ENCODE data around the gene SHKBP1.
"Not testable (repeated sequence)": the region's sequence is repeated elsewhere in the genome, so short reads cannot be mapped to it uniquely, and the experiment has no call there.

Gene SHKBP1

DNA sequence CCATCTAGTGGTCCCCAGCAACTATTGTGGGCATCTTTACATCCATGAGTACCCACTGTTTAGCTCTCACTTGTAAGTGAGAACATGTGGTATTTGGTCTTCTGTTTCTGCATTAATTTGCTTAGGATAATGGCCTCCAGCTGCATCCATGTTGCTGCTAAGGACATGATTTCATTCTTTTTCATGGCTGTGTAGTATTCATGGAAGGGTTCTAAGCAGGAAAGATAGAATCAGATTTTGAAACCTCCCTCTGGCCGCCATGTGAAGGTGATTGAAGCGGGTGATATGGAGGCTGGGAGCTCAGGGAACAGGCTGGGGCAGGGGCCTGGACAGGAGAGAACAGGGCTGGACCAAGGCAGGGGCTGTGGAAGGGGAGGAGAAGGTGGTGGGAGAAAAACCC, 44.6 kb downstream of the SHKBP1 start:
- peak overlapping the region; percentile 44 for H3K27ac Mint-ChIP-seq
- H3K36me3 Mint-ChIP-seq (ENCODE audit: low read depth), result peaks cover 40% of the 10 kb centered on the region

DNA sequence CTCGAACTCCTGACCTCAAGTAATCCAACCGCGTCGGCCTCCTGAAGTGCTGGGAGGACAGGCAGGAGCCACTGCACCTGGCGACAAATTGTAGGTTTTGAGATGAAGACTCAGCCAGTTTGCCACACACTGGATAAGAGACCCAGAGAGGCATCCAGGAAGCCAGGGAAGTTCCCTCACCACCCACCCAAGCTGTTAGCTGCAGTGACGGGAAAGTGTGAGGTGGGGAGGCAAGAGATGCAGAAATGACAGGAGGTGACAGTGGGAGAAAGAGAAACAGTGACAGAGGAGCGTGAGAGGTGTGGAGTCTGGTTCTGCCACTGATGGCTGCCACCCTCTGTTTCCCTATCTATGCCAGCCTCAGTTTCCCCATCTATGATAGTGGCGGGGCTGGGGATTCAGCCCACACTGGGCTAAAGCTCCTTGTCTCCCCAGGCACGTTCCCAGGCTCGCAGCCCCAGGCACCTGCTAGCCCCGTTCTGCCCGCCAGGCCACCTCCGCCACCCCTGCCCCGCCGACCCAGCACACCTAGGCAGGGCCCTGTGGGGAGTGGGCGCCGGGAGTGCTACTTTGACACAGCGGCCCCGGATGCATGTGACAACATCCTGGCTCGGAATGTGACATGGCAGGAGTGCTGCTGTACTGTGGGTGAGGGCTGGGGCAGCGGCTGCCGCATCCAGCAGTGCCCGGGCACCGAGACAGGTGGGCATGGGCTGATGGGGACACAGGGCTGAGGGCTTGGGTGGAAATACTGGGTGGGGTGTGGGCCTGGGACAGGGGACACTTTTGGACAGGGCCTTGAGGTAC, 45.5 kb downstream of the SHKBP1 start:
- Mint-ChIP-seq H3K4me3 (no peak overlapping the region), H3K27ac (no peak overlapping the region), H3K4me1 (peaks cover 28% of the 10 kb centered on the region), H3K36me3 (ENCODE audit: low read depth) (peaks cover 38% of the 10 kb centered on the region), H3K27me3 (no peaks in the 10 kb centered on the region), H3K9me3 (no peaks in the 10 kb centered on the region)
- no peak for ATAC-seq
- DNase-seq, result no peak

More for the DNA sequence above, 44.6 kb downstream of the SHKBP1 start:
- Mint-ChIP-seq H3K4me1 (peaks cover 32% of the 10 kb centered on the region), H3K27me3 (no peaks in the 10 kb centered on the region), H3K4me3 (no peak overlapping the region), H3K9me3 (no peaks in the 10 kb centered on the region)
- ATAC-seq (no peak), DNase-seq (no peak)

DNA sequence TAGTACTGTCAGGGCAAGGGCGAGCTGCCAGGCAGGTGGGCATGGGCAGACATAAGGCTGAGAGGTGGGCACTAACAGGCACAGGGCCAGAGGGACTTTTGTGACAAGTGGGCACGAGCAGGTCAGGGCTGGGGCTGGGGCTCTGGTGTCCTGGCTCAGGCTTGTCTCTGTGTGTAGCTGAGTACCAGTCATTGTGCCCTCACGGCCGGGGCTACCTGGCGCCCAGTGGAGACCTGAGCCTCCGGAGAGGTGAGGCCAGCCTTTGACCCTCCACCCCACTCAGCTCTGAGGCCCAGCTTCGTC, 46.1 kb downstream of the SHKBP1 start:
- Mint-ChIP-seq H3K4me3 (no peak overlapping the region), H3K9me3 (no peaks in the 10 kb centered on the region), H3K27ac (no peak overlapping the region), H3K4me1 (peaks cover 27% of the 10 kb centered on the region), H3K27me3 (no peaks in the 10 kb centered on the region), H3K36me3 (ENCODE audit: low read depth) (peaks cover 40% of the 10 kb centered on the region)
- DNase-seq (no peak), ATAC-seq (no peak)

DNA sequence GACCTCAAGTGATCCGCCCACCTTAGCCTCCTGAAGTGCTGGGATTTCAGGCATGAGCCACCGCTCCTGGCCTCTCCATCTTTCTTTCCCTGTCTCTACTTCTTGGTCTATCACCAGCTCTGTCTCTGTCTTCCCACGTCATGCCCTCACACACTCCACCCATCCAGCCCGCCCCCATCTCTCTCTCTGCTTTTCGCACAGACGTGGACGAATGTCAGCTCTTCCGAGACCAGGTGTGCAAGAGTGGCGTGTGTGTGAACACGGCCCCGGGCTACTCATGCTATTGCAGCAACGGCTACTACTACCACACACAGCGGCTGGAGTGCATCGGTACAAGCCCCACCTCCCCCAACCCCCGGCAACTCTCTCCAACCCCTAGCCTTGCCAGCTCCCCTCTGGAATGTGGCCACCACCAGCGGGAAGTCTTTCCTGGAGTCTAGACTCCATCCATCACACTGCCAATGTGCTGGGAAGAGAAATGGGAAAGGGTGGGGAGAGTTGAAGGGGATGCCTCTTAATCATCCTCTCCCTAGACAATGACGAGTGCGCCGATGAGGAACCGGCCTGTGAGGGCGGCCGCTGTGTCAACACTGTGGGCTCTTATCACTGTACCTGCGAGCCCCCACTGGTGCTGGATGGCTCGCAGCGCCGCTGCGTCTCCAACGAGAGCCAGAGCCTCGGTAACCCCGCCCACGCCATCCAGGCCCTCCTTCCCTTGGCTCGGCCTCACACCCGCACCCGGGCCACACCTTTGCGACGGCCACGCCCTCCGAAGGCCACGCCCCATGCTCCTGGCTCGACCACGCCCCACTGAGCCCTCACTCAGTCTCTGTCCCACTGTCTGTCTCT, 47.0 kb downstream of the SHKBP1 start:
- Mint-ChIP-seq H3K4me1 (peaks cover 24% of the 10 kb centered on the region), H3K9me3 (no peaks in the 10 kb centered on the region), H3K27ac (no peak overlapping the region), H3K27me3 (no peaks in the 10 kb centered on the region), H3K36me3 (ENCODE audit: low read depth) (peaks cover 38% of the 10 kb centered on the region), H3K4me3 (no peak overlapping the region)
- DNase-seq, result peak; percentile 39
- ATAC-seq, result peak; percentile 26

DNA sequence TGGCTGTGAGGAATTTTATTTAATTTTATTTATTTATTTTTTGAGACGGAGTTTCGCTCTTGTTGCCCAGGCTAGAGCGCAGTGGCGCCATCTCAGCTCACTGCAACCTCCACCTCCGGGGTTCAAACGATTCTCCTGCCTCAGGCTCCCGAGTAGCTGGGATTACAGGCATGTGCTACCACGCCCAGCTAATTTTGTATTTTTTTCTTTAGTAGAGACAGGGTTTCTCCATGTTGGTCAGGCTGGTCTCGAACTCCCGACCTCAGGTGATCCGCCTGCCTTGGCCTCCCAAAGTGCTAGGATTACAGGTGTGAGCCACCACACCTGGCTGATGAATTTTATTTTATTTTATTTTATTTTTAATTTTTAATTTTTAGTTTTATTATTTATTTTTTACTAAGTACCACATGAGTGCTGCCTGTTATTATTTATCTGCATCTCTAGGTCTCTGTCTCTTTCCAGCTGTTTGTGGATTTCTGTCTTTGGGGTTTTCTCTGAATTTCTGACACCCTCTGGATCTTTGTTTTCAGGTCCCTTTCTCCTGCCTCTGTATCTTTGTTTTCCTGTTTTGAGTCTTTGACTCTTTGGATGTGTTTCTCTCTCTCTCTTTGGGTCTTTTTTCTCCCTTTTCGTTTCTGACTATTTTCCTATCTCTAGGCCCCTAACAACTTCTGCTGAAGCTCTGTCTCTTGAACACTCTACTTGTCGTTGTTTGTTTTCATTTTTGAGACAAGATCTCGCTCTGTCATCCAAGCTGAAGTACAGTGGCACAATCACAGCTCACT, 47.9 kb downstream of the SHKBP1 start:
- not testable (repeated sequence) for H3K27me3 Mint-ChIP-seq, H3K4me3 Mint-ChIP-seq, DNase-seq, H3K9me3 Mint-ChIP-seq, ATAC-seq
- H3K27ac Mint-ChIP-seq, result peak overlapping the region; percentile 7
- H3K4me1 Mint-ChIP-seq, result peaks cover 19% of the 10 kb centered on the region
- peaks cover 33% of the 10 kb centered on the region for H3K36me3 Mint-ChIP-seq (ENCODE audit: low read depth)

DNA sequence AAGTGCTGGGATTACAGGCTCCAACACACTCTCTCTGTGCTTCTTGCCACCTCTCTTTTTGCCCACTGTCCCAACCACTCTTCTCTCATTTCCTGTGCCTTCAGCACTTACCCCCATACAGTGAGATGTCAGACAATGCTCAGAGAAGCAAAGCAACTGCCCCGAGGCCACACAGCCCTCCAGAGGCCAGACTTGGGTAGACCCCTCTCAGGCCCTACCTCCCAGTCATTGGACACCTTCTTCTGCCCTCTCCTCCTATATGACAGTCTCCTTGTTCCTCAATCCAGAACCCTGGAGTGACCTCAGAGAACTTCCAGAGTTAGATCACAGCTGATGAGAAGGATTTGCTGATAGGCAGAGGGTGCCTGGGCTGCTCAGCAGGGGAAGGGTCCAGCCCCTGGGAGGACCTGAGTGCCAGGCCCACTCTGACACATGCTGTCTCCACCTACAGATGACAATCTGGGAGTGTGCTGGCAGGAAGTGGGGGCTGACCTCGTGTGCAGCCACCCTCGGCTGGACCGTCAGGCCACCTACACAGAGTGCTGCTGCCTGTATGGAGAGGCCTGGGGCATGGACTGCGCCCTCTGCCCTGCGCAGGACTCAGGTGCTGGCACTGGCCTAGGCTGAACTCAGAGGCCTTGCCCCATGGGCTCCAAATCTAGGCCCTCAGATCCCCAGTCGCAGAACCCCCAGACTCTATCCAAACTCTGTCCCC, 48.9 kb downstream of the SHKBP1 start:
- H3K4me1 Mint-ChIP-seq, result peaks cover 18% of the 10 kb centered on the region
- peak overlapping the region; percentile 12 for H3K27ac Mint-ChIP-seq
- no peak for ATAC-seq
- H3K9me3 Mint-ChIP-seq, result no peaks in the 10 kb centered on the region
- no peak for DNase-seq
- H3K27me3 Mint-ChIP-seq, result no peaks in the 10 kb centered on the region
- peaks cover 36% of the 10 kb centered on the region for H3K36me3 Mint-ChIP-seq (ENCODE audit: low read depth)
- H3K4me3 Mint-ChIP-seq, result no peak overlapping the region

DNA sequence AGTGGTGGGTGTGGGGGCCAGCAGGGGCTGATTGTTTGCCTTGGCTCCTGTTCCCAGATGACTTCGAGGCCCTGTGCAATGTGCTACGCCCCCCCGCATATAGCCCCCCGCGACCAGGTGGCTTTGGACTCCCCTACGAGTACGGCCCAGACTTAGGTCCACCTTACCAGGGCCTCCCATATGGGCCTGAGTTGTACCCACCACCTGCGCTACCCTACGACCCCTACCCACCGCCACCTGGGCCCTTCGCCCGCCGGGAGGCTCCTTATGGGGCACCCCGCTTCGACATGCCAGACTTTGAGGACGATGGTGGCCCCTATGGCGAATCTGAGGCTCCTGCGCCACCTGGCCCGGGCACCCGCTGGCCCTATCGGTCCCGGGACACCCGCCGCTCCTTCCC, 50.2 kb downstream of the SHKBP1 start:
- H3K4me1 Mint-ChIP-seq, result peaks cover 13% of the 10 kb centered on the region
- ATAC-seq, result no peak
- DNase-seq, result no peak
- H3K4me3 Mint-ChIP-seq, result no peak overlapping the region
- H3K27ac Mint-ChIP-seq, result no peak overlapping the region
- peaks cover 30% of the 10 kb centered on the region for H3K36me3 Mint-ChIP-seq (ENCODE audit: low read depth)
- no peaks in the 10 kb centered on the region for H3K27me3 Mint-ChIP-seq
- no peaks in the 10 kb centered on the region for H3K9me3 Mint-ChIP-seq

DNA sequence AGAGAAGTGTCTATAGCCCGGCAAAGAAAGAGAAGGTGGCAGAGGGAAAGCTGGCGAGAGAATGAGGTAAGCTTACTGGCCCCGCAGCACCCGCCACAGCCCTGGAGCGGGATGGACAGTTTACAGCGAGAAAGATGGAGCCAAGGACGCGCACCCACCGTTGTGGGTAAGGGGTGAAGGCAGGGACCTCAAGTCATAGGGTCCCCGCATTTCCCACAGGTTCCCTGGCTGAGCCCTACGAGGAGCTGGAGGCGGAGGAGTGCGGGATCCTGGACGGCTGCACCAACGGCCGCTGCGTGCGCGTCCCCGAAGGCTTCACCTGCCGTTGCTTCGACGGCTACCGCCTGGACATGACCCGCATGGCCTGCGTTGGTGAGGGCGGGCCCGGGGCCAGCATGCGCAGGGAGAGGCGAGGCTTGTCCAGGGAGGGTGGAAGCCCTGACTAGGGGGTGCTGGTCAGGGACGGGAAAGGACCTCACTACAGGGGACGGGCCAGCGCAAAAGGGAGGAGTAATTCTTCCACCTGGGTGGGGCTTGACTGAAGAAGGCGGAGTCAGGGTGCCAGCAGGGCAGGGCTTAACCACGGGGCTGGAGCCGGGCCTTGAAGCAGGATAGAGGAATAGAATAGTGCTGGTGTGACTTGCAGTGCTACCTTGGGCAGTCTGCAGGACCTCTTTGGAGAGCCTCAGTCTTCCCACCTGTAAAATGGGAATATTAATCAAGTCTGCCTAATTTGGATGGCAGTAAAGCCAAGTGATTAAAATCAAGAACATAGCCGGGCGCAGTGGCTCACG, 51.0 kb downstream of the SHKBP1 start:
- Mint-ChIP-seq H3K27me3 (no peaks in the 10 kb centered on the region), H3K36me3 (ENCODE audit: low read depth) (peaks cover 28% of the 10 kb centered on the region), H3K27ac (no peak overlapping the region), H3K4me3 (no peak overlapping the region), H3K4me1 (peaks cover 12% of the 10 kb centered on the region), H3K9me3 (no peaks in the 10 kb centered on the region)
- ATAC-seq (peak; percentile 25), DNase-seq (no peak)

DNA sequence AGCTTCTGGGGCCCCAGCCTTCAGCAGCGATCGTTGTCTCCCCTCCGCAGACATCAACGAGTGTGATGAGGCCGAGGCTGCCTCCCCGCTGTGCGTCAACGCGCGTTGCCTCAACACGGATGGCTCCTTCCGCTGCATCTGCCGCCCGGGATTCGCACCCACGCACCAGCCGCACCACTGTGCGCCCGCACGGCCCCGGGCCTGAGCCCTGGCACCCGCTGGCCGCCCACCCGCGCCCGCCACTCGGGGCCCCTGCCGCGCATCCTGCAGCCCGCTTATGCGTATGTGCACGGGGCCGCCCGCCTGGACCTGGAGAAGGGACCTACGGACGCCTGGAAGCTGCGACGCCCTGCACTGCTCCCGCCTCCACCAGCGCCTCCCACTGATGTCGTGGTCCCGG, 52.7 kb downstream of the SHKBP1 start:
- Mint-ChIP-seq H3K36me3 (ENCODE audit: low read depth) (peaks cover 25% of the 10 kb centered on the region), H3K4me3 (no peak overlapping the region), H3K27ac (peak overlapping the region; percentile 67), H3K27me3 (no peaks in the 10 kb centered on the region), H3K4me1 (peaks cover 13% of the 10 kb centered on the region), H3K9me3 (no peaks in the 10 kb centered on the region)
- no peak for ATAC-seq
- no peak for DNase-seq

DNA sequence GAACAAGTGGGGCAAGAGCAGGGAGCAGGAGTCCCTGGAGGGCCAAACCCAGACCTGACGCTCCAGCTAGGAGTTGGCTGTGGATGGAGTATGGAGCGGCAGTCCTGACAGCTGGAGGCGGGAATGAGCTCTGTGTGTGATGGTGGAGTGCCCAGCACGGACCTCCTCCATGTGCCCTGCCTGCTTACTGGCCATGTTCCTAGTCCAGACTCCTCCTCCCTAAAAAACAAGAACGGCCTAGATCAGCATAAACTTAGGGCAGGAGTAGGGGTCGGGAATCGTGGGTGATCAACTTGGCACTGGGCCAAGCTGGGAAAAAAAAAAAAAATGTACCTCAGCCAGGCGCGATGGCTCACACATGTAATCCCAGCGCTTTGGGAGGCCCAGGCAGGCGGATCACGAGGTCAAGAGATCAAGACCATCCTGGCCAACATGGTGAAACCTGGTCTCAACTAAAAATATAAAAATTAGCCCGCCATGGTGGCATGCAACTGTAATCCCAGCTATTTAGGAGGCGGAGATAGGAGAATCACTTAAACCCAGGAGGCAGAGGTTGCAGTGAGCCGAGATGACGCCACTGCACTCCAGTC, 54.0 kb downstream of the SHKBP1 start:
- H3K27me3 Mint-ChIP-seq, result peaks cover 4% of the 10 kb centered on the region
- no peak overlapping the region for H3K4me3 Mint-ChIP-seq
- peaks cover 18% of the 10 kb centered on the region for H3K36me3 Mint-ChIP-seq (ENCODE audit: low read depth)
- DNase-seq (no peak), ATAC-seq (no peak)
- H3K9me3 Mint-ChIP-seq, result no peaks in the 10 kb centered on the region
- H3K4me1 Mint-ChIP-seq, result peaks cover 10% of the 10 kb centered on the region
- peak overlapping the region; percentile 30 for H3K27ac Mint-ChIP-seq

DNA sequence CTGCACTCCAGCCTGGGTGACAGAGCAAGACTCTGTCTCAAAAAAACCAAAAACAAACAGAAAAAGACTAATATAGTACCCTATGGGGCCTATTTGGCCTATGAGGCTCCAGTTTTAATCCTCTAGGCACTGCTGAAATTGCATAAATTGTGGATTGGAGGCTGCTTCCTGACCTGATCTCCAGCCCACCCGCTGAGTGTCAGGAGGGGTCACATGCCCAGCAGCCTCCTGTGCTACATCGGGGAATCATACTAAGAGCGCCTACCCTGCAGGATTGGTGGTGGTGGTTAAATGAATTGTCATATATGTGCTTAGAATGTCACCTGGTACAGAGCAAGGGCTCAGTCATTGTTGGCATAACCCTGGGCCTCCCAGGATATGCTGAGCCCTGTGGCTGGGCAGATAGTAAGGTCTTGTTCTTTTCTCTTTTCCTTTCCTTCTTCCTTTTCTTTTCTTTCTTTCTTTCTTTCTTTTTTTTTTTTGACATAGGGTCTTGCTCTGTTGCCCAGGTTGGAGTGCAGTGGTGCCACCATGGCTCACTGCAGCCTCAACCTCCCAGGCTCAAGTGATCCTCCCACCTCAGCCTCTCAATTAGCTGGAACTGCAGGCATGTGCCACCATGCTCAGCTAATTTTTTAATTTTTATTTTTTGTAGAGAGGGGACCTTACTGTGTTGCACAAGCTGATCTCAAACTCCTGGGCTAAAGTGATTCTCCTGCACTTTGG, 55.8 kb downstream of the SHKBP1 start:
- DNase-seq (no peak), ATAC-seq (no peak)
- Mint-ChIP-seq H3K27me3 (peaks cover 5% of the 10 kb centered on the region), H3K4me1 (peaks cover 8% of the 10 kb centered on the region), H3K27ac (no peak overlapping the region), H3K36me3 (ENCODE audit: low read depth) (peaks cover 8% of the 10 kb centered on the region), H3K9me3 (no peaks in the 10 kb centered on the region), H3K4me3 (no peak overlapping the region)

DNA sequence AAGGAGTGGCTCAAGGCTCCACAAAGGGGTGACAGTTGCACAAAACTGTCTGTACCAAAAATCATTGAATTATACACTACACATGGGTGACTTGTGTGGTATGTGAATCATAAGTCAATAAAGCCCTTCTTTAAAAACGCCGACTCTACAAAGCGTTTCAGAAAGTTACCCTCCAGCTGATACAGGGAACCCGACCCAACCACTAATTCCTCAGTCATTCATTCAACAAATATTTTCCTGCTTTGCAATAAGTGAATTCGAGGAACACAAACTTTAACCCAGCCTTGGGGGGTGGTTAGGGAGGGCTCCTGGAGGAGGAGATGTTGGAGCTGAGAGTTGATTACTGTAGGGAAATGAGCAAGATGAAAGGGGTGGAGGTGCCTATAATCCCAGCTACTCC, 56.5 kb downstream of the SHKBP1 start:
- DNase-seq (no peak), ATAC-seq (no peak)
- H3K4me3 Mint-ChIP-seq, result no peak overlapping the region
- peaks cover 8% of the 10 kb centered on the region for H3K36me3 Mint-ChIP-seq (ENCODE audit: low read depth)
- no peaks in the 10 kb centered on the region for H3K9me3 Mint-ChIP-seq
- H3K27ac Mint-ChIP-seq, result no peak overlapping the region
- H3K4me1 Mint-ChIP-seq, result peaks cover 8% of the 10 kb centered on the region
- H3K27me3 Mint-ChIP-seq, result peaks cover 5% of the 10 kb centered on the region

DNA sequence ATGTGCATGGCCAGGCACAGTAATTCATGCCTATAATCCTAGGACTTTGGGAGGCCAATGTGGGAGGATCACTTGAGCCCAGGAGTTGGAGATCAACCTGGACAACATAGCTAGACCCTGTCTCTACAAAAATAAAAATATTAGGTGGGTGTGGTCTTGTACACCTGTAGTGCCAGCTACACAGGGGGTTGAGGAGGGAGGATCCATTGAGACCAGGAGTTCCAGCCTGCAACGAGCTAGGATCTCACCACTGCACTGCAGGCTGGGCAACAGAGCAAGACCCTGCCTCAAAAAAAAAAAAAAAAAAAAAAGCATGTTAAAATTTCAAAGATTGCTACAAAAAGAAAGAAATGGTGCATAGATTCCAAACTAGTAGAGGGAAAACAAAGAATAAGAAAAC, 61.7 kb downstream of the SHKBP1 start:
- Mint-ChIP-seq H3K36me3 (ENCODE audit: low read depth) (no peaks in the 10 kb centered on the region), H3K9me3 (no peaks in the 10 kb centered on the region), H3K27ac (no peak overlapping the region), H3K4me1 (peaks cover 6% of the 10 kb centered on the region), H3K27me3 (peaks cover 7% of the 10 kb centered on the region), H3K4me3 (no peak overlapping the region)
- no peak for DNase-seq
- ATAC-seq, result no peak
